Measurements from ENCODE around the gene ARHGDIG.

- TF ChIP-seq CTCF (IDR thresholded peaks at IDR 0.05; ENCODE audit: borderline replicate concordance, extremely low read depth, low read length, poor library complexity, severe bottlenecking) = no peak
- no peak for TF ChIP-seq EZH2 (IDR thresholded peaks at IDR 0.05; ENCODE audit: borderline replicate concordance, low read depth, low read length, severe bottlenecking)
Measured at GRCh38 chr16:324451-325334, 44.3 kb downstream of the ARHGDIG start.

All from DND-41 (cell line).